Stimulated activated CD4-positive, alpha-beta T cell treated with anti-CD3 and anti-CD28 coated beads, Interleukin-12 subunit alpha, Interleukin-12 subunit beta, amount 100 ng/mL, for 24 hours (primary cell): ENCODE measurements around the gene PRKCSH.

Source experiments
- DNase-seq, 2 experiments: peaks; one replicate each; pipeline ENCODE4 v3.0.0-alpha.2; 2020; ENCODE audit warnings: low read depth in 2 of 2

PRKCSH gene

GRCh38 chr19:11499220-11499726 is 63.8 kb downstream of the PRKCSH start:
- no peak for DNase-seq

- no peak for DNase-seq
These were observed 64.5 kb downstream of the PRKCSH start for GRCh38 chr19:11499890-11500420.
